HepG2 (cell line): Measurements from ENCODE around the gene MAP3K3. TPM values are rescaled to one million over a fixed set of nuclear protein-coding genes. Genes with fewer than 3 reads are reported as not detected.

Experiments
- ATF7-NPFF ChIP-seq: sonication (generic); formaldehyde crosslinking; IDR thresholded peaks from 2 replicates; pipeline ENCODE4 v1.8.1; 2023; ENCODE audit warnings: mild to moderate bottlenecking, low read depth, missing genetic modification reagents, moderate library complexity
- BRD4 ChIP-seq: sonication (generic); formaldehyde crosslinking; IDR thresholded peaks from 2 replicates; pipeline ENCODE4 v1.4.0; 2020; ENCODE audit warnings: missing genetic modification reagents
- CAMTA2 ChIP-seq: sonication (generic); formaldehyde crosslinking; IDR thresholded peaks from 2 replicates; pipeline ENCODE4 v1.4.0; 2020; ENCODE audit warnings: mild to moderate bottlenecking, missing genetic modification reagents, borderline replicate concordance
- CC2D1A ChIP-seq: sonication (generic); formaldehyde crosslinking; IDR thresholded peaks from 2 replicates; pipeline ENCODE4 v1.8.1; 2023; ENCODE audit warnings: mild to moderate bottlenecking, missing genetic modification reagents
- GPN1 ChIP-seq: sonication (generic); formaldehyde crosslinking; IDR thresholded peaks from 2 replicates; pipeline ENCODE4 v1.5.1; 2020; ENCODE audit warnings: missing genetic modification reagents, borderline replicate concordance
- JUN ChIP-seq: sonication (generic); formaldehyde crosslinking; IDR thresholded peaks from 2 replicates; pipeline ENCODE4 v1.4.0; 2020; ENCODE audit warnings: mild to moderate bottlenecking, missing genetic modification reagents
- MAX ChIP-seq: IDR thresholded peaks from 2 replicates; pipeline ENCODE4 v1.6.1; 2012; ENCODE audit warnings: inconsistent platforms
- MXD3 ChIP-seq: IDR thresholded peaks from 2 replicates; pipeline ENCODE4 v1.6.1; 2016; ENCODE audit warnings: mild to moderate bottlenecking, missing biosample characterization, missing genetic modification reagents
- MYNN ChIP-seq: sonication (generic); formaldehyde crosslinking; IDR thresholded peaks from 2 replicates; pipeline ENCODE4 v1.4.0; 2020; ENCODE audit warnings: mild to moderate bottlenecking, low read depth, missing genetic modification reagents
- NAIF1 ChIP-seq: sonication (generic); formaldehyde crosslinking; IDR thresholded peaks from 2 replicates; pipeline ENCODE4 v1.5.0; 2020; ENCODE audit warnings: mild to moderate bottlenecking, missing genetic modification reagents, borderline replicate concordance
- NBN ChIP-seq: fragments of 450-650 bp; conservative IDR thresholded peaks from 2 replicates; pipeline ENCODE4 v1.6.1; 2017
- RBAK ChIP-seq: sonication (generic); formaldehyde crosslinking; IDR thresholded peaks from 2 replicates; pipeline ENCODE4 v1.5.1; 2020; ENCODE audit warnings: mild to moderate bottlenecking, missing genetic modification reagents
- SETDB1 ChIP-seq: sonication (generic); formaldehyde crosslinking; IDR thresholded peaks from 2 replicates; pipeline ENCODE4 v1.5.1; 2020; ENCODE audit warnings: missing genetic modification reagents, mild to moderate bottlenecking, borderline replicate concordance
- SIX4 ChIP-seq: sonication (generic); formaldehyde crosslinking; IDR thresholded peaks from 2 replicates; pipeline ENCODE4 v1.4.0; 2020; ENCODE audit warnings: missing genetic modification reagents
- SMAD1 ChIP-seq: sonication (generic); formaldehyde crosslinking; IDR thresholded peaks from 2 replicates; pipeline ENCODE4 v1.4.0; 2020; ENCODE audit warnings: missing genetic modification reagents, low read depth, mild to moderate bottlenecking, borderline replicate concordance
- SMC3 ChIP-seq: IDR thresholded peaks from 2 replicates; pipeline ENCODE4 v1.6.1; 2011; ENCODE audit warnings: low read length, improper control_type of control experiment
- TSC22D2 ChIP-seq: sonication (generic); formaldehyde crosslinking; IDR thresholded peaks from 2 replicates; pipeline ENCODE4 v1.5.1; 2020; ENCODE audit warnings: missing genetic modification reagents, mild to moderate bottlenecking, borderline replicate concordance
- WIZ ChIP-seq: sonication (generic); formaldehyde crosslinking; IDR thresholded peaks from 2 replicates; pipeline ENCODE4 v1.5.1; 2020; ENCODE audit warnings: mild to moderate bottlenecking, missing genetic modification reagents
- ZBTB37 ChIP-seq: sonication (generic); formaldehyde crosslinking; IDR thresholded peaks from 2 replicates; pipeline ENCODE4 v1.4.0; 2020; ENCODE audit warnings: mild to moderate bottlenecking, missing genetic modification reagents
- ZNF264 ChIP-seq: sonication (generic); formaldehyde crosslinking; IDR thresholded peaks from 2 replicates; pipeline ENCODE4 v1.4.0; 2020; ENCODE audit warnings: missing genetic modification reagents
- ZNF432 ChIP-seq: sonication (generic); formaldehyde crosslinking; IDR thresholded peaks from 2 replicates; pipeline ENCODE4 v1.5.0; 2020; ENCODE audit warnings: missing genetic modification reagents, mild to moderate bottlenecking, borderline replicate concordance
- ZNF496 ChIP-seq: sonication (generic); formaldehyde crosslinking; IDR thresholded peaks from 2 replicates; pipeline ENCODE4 v1.8.1; 2023; ENCODE audit warnings: mild to moderate bottlenecking, moderate library complexity, missing genetic modification reagents; ENCODE audit not compliant: insufficient replicate concordance
- ZNF784 ChIP-seq: sonication (generic); formaldehyde crosslinking; IDR thresholded peaks from 2 replicates; pipeline ENCODE4 v1.5.1; 2020; ENCODE audit warnings: missing genetic modification reagents, mild to moderate bottlenecking, borderline replicate concordance
- ZNF788 ChIP-seq: sonication (generic); formaldehyde crosslinking; IDR thresholded peaks from 2 replicates; pipeline ENCODE4 v1.5.0; 2020; ENCODE audit warnings: mild to moderate bottlenecking, missing genetic modification reagents, borderline replicate concordance
- ZNF839 ChIP-seq: sonication (generic); formaldehyde crosslinking; IDR thresholded peaks from 2 replicates; pipeline ENCODE4 v1.4.0; 2020; ENCODE audit warnings: missing genetic modification reagents, mild to moderate bottlenecking, borderline replicate concordance
- polyA plus RNA-seq, 8 experiments: library from polyadenylated mRNA; depleted of rRNA in 3 of 8; stranded (reverse) in 7 of 8; unstranded in 1 of 8; fragments of >200 nt; fragmentation: Illumina TruSeq in 4 of 8; extraction: Trizol in 4 of 8; gene quantifications; 2 replicates each; pipeline versions ENCODE4 v1.2.1 to v1.2.3, GENCODE V29; 2011 to 2016; ENCODE audit warnings: low read depth in 4 of 8, missing spikeins in 1 of 8, mixed read lengths in 1 of 8; ENCODE audit not compliant: insufficient read depth in 1 of 8
- total RNA-seq, 5 experiments: library from RNA; depleted of rRNA; stranded (reverse); fragments of >200 nt; fragmentation: Illumina TruSeq; extraction: Trizol; gene quantifications; 2 replicates each; pipeline ENCODE4 v1.2.3, GENCODE V29; 2016; ENCODE audit warnings: low read depth in 1 of 5
- TF ChIP-seq, protein P1 (sequence below): sonication (generic); formaldehyde crosslinking; IDR thresholded peaks from 2 replicates; pipeline ENCODE4 v1.5.1; 2020; ENCODE audit warnings: missing genetic modification reagents, mild to moderate bottlenecking, borderline replicate concordance

MAP3K3 gene
- total and polyA plus RNA-seq, 2 of the 13 experiments (the other 11 are each of a cell fraction or from before 2014, with no cell fraction given): 17.7 to 21.8 TPM

DNA sequence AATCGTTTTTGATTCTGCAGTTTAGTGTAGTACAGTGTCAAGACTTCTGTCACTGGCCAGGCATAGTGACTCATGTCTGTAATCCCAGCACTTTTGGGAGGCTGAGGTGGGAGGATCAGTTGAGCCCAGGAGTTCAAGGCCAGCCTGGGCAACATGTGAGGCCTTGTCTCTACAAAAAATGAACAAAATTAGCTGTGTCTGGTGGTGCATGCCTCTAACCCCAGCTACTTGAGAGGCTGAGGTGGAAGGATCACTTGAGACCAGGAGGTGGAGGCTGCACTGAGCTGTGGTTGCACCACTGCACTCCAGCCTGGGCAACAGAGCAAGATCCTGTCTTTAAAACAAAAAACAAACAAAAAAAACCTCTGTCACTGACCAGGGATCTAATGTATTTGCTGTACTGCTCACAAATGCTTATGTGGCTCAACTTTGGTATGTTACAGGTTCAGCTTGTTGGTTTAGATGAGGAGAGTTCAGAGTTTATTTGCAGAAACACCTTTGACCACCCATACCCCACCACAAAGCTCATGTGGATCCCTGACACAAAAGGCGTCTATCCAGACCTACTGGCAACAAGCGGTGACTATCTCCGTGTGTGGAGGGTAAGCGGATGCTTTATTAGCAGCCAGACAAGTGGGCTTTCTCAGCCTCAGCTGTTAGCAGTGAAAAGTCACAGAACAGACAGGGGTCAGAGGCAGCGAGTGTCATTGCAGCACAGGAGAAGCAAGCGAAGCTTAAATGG, 44.0 kb upstream of the MAP3K3 start (continued):
- peak; percentile 78; the same call in 1 of the 2 replicates for TF ChIP-seq ZBTB37 (CRISPR knock-in tag)
- no peak for TF ChIP-seq ZNF496
- no peak; the same call in 1 of the 2 replicates for TF ChIP-seq SMC3
- peak; percentile 94; the same call in 1 of the 2 replicates for TF ChIP-seq NAIF1 (CRISPR knock-in tag)
- no peak for TF ChIP-seq GPN1
- peak; percentile 78 for TF ChIP-seq MAX
- no peak for TF ChIP-seq CC2D1A (CRISPR knock-in tag)
- 0 out of 2 replicates have a peak, but pooled peaks have one; percentile 14 for TF ChIP-seq MXD3 (CRISPR knock-in tag)
- TF ChIP-seq BRD4 (CRISPR knock-in tag): no peak
- no peak; the same call in 1 of the 2 replicates for TF ChIP-seq RBAK (CRISPR knock-in tag)
- no peak for TF ChIP-seq SETDB1 (CRISPR knock-in tag)
- TF ChIP-seq NBN: 0 out of 2 replicates have a peak, but pooled peaks have one; percentile 18
- peak; percentile 74; the same call in 1 of the 2 replicates for TF ChIP-seq ZNF784
- peak; percentile 66; the same call in 1 of the 2 replicates for TF ChIP-seq ZNF839 (CRISPR knock-in tag)
- TF ChIP-seq TSC22D2 (CRISPR knock-in tag): no peak
- no peak for TF ChIP-seq ZNF432 (CRISPR knock-in tag)
- TF ChIP-seq WIZ (CRISPR knock-in tag): peak; percentile 87; the same call in 1 of the 2 replicates
- no peak; the same call in none of the 2 replicates for TF ChIP-seq JUN (CRISPR knock-in tag)
- TF ChIP-seq SMAD1: peak; percentile 32; the same call in 1 of the 2 replicates
- no peak for TF ChIP-seq CAMTA2
- peak; percentile 12; the same call in 1 of the 2 replicates for TF ChIP-seq SIX4 (CRISPR knock-in tag)
- peak; percentile 2; the same call in 1 of the 2 replicates for TF ChIP-seq ATF7-NPFF
- TF ChIP-seq MYNN (CRISPR knock-in tag): no peak
- TF ChIP-seq ZNF264 (CRISPR knock-in tag): peak; percentile 61; the same call in 1 of the 2 replicates
- peak; percentile 67; the same call in 1 of the 2 replicates for TF ChIP-seq ZNF788 (CRISPR knock-in tag)
- TF ChIP-seq, protein P1, sequence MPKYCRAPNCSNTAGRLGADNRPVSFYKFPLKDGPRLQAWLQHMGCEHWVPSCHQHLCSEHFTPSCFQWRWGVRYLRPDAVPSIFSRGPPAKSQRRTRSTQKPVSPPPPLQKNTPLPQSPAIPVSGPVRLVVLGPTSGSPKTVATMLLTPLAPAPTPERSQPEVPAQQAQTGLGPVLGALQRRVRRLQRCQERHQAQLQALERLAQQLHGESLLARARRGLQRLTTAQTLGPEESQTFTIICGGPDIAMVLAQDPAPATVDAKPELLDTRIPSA (CRISPR knock-in tag): no peak; the same call in 1 of the 2 replicates
